ENCODE measurements around the gene STARD10. TPM values are rescaled to one million over a fixed set of nuclear protein-coding genes. Genes with fewer than 3 reads are reported as not detected.

Gene STARD10
- total and polyA plus RNA-seq, 2 of the 8 experiments (the other 6 are each of a cell fraction or from before 2014, with no cell fraction given), result 23.7 to 35.7 TPM

DNA sequence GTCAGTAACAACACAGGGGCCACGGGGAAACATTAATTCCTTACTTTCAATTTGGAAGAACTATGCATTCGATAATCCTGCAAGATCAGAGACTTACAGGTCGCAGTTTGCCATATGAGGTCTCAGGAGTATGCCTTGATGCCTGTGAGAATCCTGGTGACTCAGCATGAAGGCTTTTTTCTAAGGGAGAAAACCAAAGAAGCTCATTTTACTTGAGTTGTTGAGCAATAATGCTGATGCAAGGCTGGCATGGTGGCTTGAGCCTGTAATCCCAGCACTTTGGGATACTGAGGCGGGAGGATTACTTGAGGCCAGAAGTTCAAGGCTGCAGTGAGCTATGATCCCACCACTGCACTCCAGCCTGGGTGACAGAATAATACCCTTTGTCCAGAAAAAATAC, 46.9 kb upstream of the STARD10 start (continued):
- TF ChIP-seq TAF1 (IDR thresholded peaks at IDR 0.05; ENCODE audit: low read depth, low read length), result no peak

Measured in H1 (cell line).